CD14-positive monocyte (primary cell): ENCODE measurements around the gene HIF1A. TPM values are rescaled to one million over a fixed set of nuclear protein-coding genes. Genes with fewer than 3 reads are reported as not detected.

ENCODE experiments used
- DNase-seq, 3 donors: peaks; one replicate each; pipeline ENCODE4 v3.0.0-alpha.2; 2011 to 2022
- H2AFZ ChIP-seq: 2 replicates; pipeline ENCODE4 v1.6.0; 2012; ENCODE audit warnings: mild to moderate bottlenecking, low read depth, low read length, inconsistent platforms; ENCODE audit not compliant: insufficient read depth, poor library complexity, severe bottlenecking
- H3K27ac ChIP-seq, 2 donors: 1 replicate in 1 of 2; 2 replicates in 1 of 2; pipeline ENCODE4 v1.5.1; 2012 to 2013; ENCODE audit warnings: low read length in 2 of 2, control low read depth in 1 of 2, inconsistent platforms in 1 of 2, low read depth in 1 of 2, mild to moderate bottlenecking in 1 of 2
- H3K27me3 ChIP-seq, 2 donors: one replicate each; pipeline versions ENCODE4 v1.6.0 to v1.6.1; 2011 to 2013; ENCODE audit warnings: low read length in 2 of 2; ENCODE audit not compliant: control insufficient read depth in 2 of 2, insufficient read depth in 2 of 2
- H3K36me3 ChIP-seq, 2 donors: replicated peaks in 1 of 2; 1 replicate in 1 of 2; 2 replicates in 1 of 2; pipeline versions ENCODE4 v1.5.1 to v1.6.1; 2012 to 2013; ENCODE audit warnings: low read length in 2 of 2, control low read depth in 1 of 2, inconsistent platforms in 1 of 2, mild to moderate bottlenecking in 1 of 2; ENCODE audit not compliant: insufficient read depth in 2 of 2, control insufficient read depth in 1 of 2
- H3K4me1 ChIP-seq, 2 donors: 1 replicate in 1 of 2; 2 replicates in 1 of 2; pipeline versions ENCODE4 v1.5.1 to v1.6.1; 2012 to 2013; ENCODE audit warnings: low read length in 2 of 2, control low read depth in 1 of 2, inconsistent platforms in 1 of 2, mild to moderate bottlenecking in 1 of 2, moderate library complexity in 1 of 2; ENCODE audit not compliant: insufficient read depth in 2 of 2, control insufficient read depth in 1 of 2
- H3K4me2 ChIP-seq: replicated peaks from 2 replicates; pipeline ENCODE3; 2012; ENCODE audit warnings: low read length, moderate library complexity, mild to moderate bottlenecking; ENCODE audit not compliant: poor library complexity, severe bottlenecking; ENCODE audit errors: extremely low read depth
- H3K4me3 ChIP-seq, 3 experiments: fragments of 200-600 bp in 1 of 3; sonication (generic) in 1 of 3; replicated peaks in 1 of 3; 1 replicate in 2 of 3; 2 replicates in 1 of 3; pipeline ENCODE4 v1.5.1; 2011 to 2013; ENCODE audit warnings: low read length in 3 of 3, mild to moderate bottlenecking in 3 of 3, control low read depth in 2 of 3, low read depth in 2 of 3, inconsistent platforms in 1 of 3, moderate library complexity in 1 of 3
- H3K79me2 ChIP-seq: 2 replicates; pipeline ENCODE4 v1.6.0; 2012; ENCODE audit warnings: mild to moderate bottlenecking, control low read depth, inconsistent platforms, low read length, moderate library complexity; ENCODE audit not compliant: insufficient read depth
- H3K9ac ChIP-seq: 2 replicates; pipeline ENCODE4 v1.6.0; 2017; ENCODE audit warnings: low read length, mild to moderate bottlenecking; ENCODE audit not compliant: insufficient read depth, poor library complexity, severe bottlenecking
- H3K9me3 ChIP-seq, 2 donors: replicated peaks in 1 of 2; 1 replicate in 1 of 2; 2 replicates in 1 of 2; pipeline versions ENCODE4 v1.5.1 to v1.6.1; 2012 to 2013; ENCODE audit warnings: low read length in 2 of 2, control low read depth in 1 of 2; ENCODE audit not compliant: control insufficient read depth in 1 of 2, insufficient read depth in 1 of 2
- H4K20me1 ChIP-seq: 2 replicates; pipeline ENCODE4 v1.6.0; 2012; ENCODE audit warnings: mild to moderate bottlenecking, low read length, control low read depth, moderate library complexity; ENCODE audit not compliant: insufficient read depth
- H3K27ac Mint-ChIP-seq, 7 donors: one replicate each; pipeline ENCODE4 v1.8.0; 2020; ENCODE audit warnings: mild to moderate bottlenecking in 7 of 7, mixed read lengths in 7 of 7, moderate library complexity in 6 of 7, inconsistent platforms in 2 of 7
- H3K27me3 Mint-ChIP-seq, 3 donors: one replicate each; pipeline ENCODE4 v1.8.0; 2021 to 2022; ENCODE audit warnings: low read depth in 3 of 3, mild to moderate bottlenecking in 3 of 3, mixed read lengths in 3 of 3, moderate library complexity in 3 of 3, inconsistent platforms in 1 of 3
- H3K36me3 Mint-ChIP-seq, 2 donors: one replicate each; pipeline ENCODE4 v1.8.0; 2020; ENCODE audit warnings: mixed read lengths in 2 of 2, inconsistent platforms in 1 of 2, mild to moderate bottlenecking in 1 of 2
- H3K4me1 Mint-ChIP-seq: one replicate; pipeline ENCODE4 v1.8.0; 2020; ENCODE audit warnings: mild to moderate bottlenecking, mixed read lengths
- H3K4me3 Mint-ChIP-seq, 2 donors: one replicate each; pipeline ENCODE4 v1.8.0; 2020; ENCODE audit warnings: mild to moderate bottlenecking in 2 of 2, mixed read lengths in 2 of 2, moderate library complexity in 1 of 2
- H3K9me3 Mint-ChIP-seq, 7 donors: one replicate each; pipeline ENCODE4 v1.8.0; 2020 to 2022; ENCODE audit warnings: mixed read lengths in 7 of 7, mild to moderate bottlenecking in 6 of 7, moderate library complexity in 6 of 7, inconsistent platforms in 2 of 7
- CTCF ChIP-seq: fragments of 200-600 bp; IDR thresholded peaks from one replicate; pipeline ENCODE4 v1.8.0; 2022; ENCODE audit warnings: antibody characterized with exemption, mild to moderate bottlenecking
- WGBS: methylation state at CpG from one replicate; pipeline ENCODE4 v1.1.5; 2013; ENCODE audit warnings: missing lambda C conversion rate; ENCODE audit not compliant: insufficient coverage; 5-methylcytosine and 5-hydroxymethylcytosine counted together
- intact Hi-C, 2 donors: fragments of 100-400 bp; cut with micrococcal nuclease; formaldehyde crosslinking; loops; one replicate each; pipeline versions ENCODE4 v1.15.0 to v1.15.1; 2023
- polyA plus RNA-seq, 3 donors: library from polyadenylated mRNA; depleted of rRNA in 1 of 3; unstranded in 2 of 3; stranded (reverse) in 1 of 3; fragments of 300-500 nt in 2 of 3; fragments of >200 nt in 1 of 3; fragmentation: Illumina TruSeq in 2 of 3; gene quantifications; 1 replicate in 2 of 3; 2 replicates in 1 of 3; pipeline ENCODE4 v1.2.3, GENCODE V29; 2012 to 2021

Gene HIF1A
- polyA plus RNA-seq, 3 donors: 79.0 to 137 (median 137) TPM

GRCh38 chr14:61749264-61749663, 54.0 kb downstream of the HIF1A start:
- H3K4me3 ChIP-seq: no peak overlapping the region
- H2AFZ ChIP-seq: no peak overlapping the region
- H3K79me2 ChIP-seq: no peaks in the 10 kb centered on the region
- Mint-ChIP-seq H3K27ac (peak overlapping the region in 3 of 7 donors; percentile 37 to 76 (median 60)), H3K36me3 (peaks cover 34 to 39% of the 10 kb centered on the region in 2 donors), H3K9me3 (peaks cover 0 to 2% (median 0%) of the 10 kb centered on the region in 7 donors), H3K4me3 (no peak overlapping the region), H3K4me1 (peaks cover 41% of the 10 kb centered on the region), H3K27me3 (no peaks in the 10 kb centered on the region)
- intact Hi-C loops: no loop called here
- DNase-seq: peak; percentile 62 to 76 (median 72)
- H4K20me1 ChIP-seq: peaks cover 1% of the 10 kb centered on the region
- H3K9ac ChIP-seq: no peak overlapping the region
- 0% methylated on average over 2 of the region's 3 CpGs for WGBS
- H3K36me3 ChIP-seq: peaks cover 33 to 43% of the 10 kb centered on the region in 2 donors
- H3K4me2 ChIP-seq: peak overlapping the region; percentile 11
- H3K27ac ChIP-seq: no peak overlapping the region
- no peak for TF ChIP-seq CTCF
- H3K9me3 ChIP-seq: no peaks in the 10 kb centered on the region
- no peaks in the 10 kb centered on the region for H3K27me3 ChIP-seq
- H3K4me1 ChIP-seq: peaks cover 37 to 49% of the 10 kb centered on the region in 2 donors

- no peak overlapping the region for H3K4me3 Mint-ChIP-seq
- no peak overlapping the region for H3K9ac ChIP-seq
- H2AFZ ChIP-seq: no peak overlapping the region
- no peaks in the 10 kb centered on the region for H3K27me3 ChIP-seq
- H3K4me1 ChIP-seq: peaks cover 37 to 49% of the 10 kb centered on the region in 2 donors
- H3K27ac Mint-ChIP-seq: peak overlapping the region in 4 of 7 donors; percentile 3 to 69 (median 43)
- WGBS: no CpG with 5 or more reads among the region's 3 CpGs
- no peak overlapping the region for H3K27ac ChIP-seq
- intact Hi-C loops: loop anchor here in 1 of 2 donors (5.0 kb wide), 1 partner anchor 278 kb away; no protein-coding TSS in a partner anchor
- peaks cover 30 to 33% of the 10 kb centered on the region in 2 donors for H3K36me3 Mint-ChIP-seq
- H3K36me3 ChIP-seq: peaks cover 29 to 37% of the 10 kb centered on the region in 2 donors
- peaks cover 0 to 2% (median 0%) of the 10 kb centered on the region in 7 donors for H3K9me3 Mint-ChIP-seq
- no peaks in the 10 kb centered on the region for H3K9me3 ChIP-seq
- no peaks in the 10 kb centered on the region for H4K20me1 ChIP-seq
- H3K27me3 Mint-ChIP-seq: no peaks in the 10 kb centered on the region
- peaks cover 41% of the 10 kb centered on the region for H3K4me1 Mint-ChIP-seq
- no peak overlapping the region for H3K4me2 ChIP-seq
- TF ChIP-seq CTCF: no peak
- no peak overlapping the region for H3K4me3 ChIP-seq
- no peak for DNase-seq
- H3K79me2 ChIP-seq: no peaks in the 10 kb centered on the region
These were observed 54.6 kb downstream of the HIF1A start for GRCh38 chr14:61749867-61750266.
